K562 (cell line): ENCODE results near the gene FTH1. TPM values are rescaled to one million over a fixed set of nuclear protein-coding genes. Genes with fewer than 3 reads are reported as not detected.

Experiments used
- ATF3 ChIP-seq, 2 experiments: fragments of 450-650 bp in 1 of 2; sonication (generic) in 1 of 2; formaldehyde crosslinking in 1 of 2; IDR thresholded peaks in 1 of 2; conservative IDR thresholded peaks in 1 of 2; 2 replicates each; pipeline versions ENCODE4 v1.6.1 to v1.8.1; 2016 to 2023; ENCODE audit warnings: mild to moderate bottlenecking in 2 of 2, moderate library complexity in 2 of 2, inconsistent platforms in 1 of 2, missing genetic modification reagents in 1 of 2
- CBX8 ChIP-seq: fragments of 200-600 bp; sonication (generic); IDR thresholded peaks from 2 replicates; pipeline ENCODE4 v1.6.1; 2012; ENCODE audit warnings: borderline replicate concordance, mixed run types, low read depth, mild to moderate bottlenecking, moderate library complexity, mixed read lengths, low read length, control low read depth, inconsistent platforms; ENCODE audit not compliant: poor library complexity, severe bottlenecking; ENCODE audit errors: extremely low read depth
- HDGF ChIP-seq: fragments of 450-650 bp; IDR thresholded peaks from 2 replicates; pipeline ENCODE4 v1.6.1; 2016
- HOMEZ ChIP-seq: fragments of 250-450 bp; sonication (Bioruptor Pico); IDR thresholded peaks from 2 replicates; pipeline ENCODE4 v1.4.0; 2020; ENCODE audit warnings: mild to moderate bottlenecking, moderate library complexity
- RAD21 ChIP-seq, 2 experiments: fragments of 250-450 bp in 1 of 2; fragments of 450-650 bp in 1 of 2; sonication (Bioruptor Pico) in 1 of 2; formaldehyde crosslinking in 1 of 2; IDR thresholded peaks in 1 of 2; conservative IDR thresholded peaks in 1 of 2; 2 replicates each; pipeline versions ENCODE4 v1.4.0 to v1.8.0; 2020 to 2022; ENCODE audit warnings: mild to moderate bottlenecking in 2 of 2, moderate library complexity in 1 of 2
- SMARCA5 ChIP-seq: fragments of 450-650 bp; IDR thresholded peaks from 2 replicates; pipeline ENCODE4 v1.6.1; 2016
- polyA plus RNA-seq, 8 experiments: library from polyadenylated mRNA; depleted of rRNA in 4 of 8; stranded (reverse) in 5 of 8; unstranded in 3 of 8; fragments of >200 nt; fragmentation: Nextera tagmentation in 2 of 8; fragmentation: Illumina TruSeq in 1 of 8; extraction: Ambion mirVana in 2 of 8; extraction: Trizol in 1 of 8; gene quantifications; 2 replicates each; pipeline versions ENCODE4 v1.2.1 to v1.2.3, GENCODE V29; 2011 to 2014; ENCODE audit warnings: inconsistent platforms in 1 of 8, missing spikeins in 1 of 8
- total RNA-seq, 7 experiments: library from RNA; depleted of rRNA in 6 of 7; stranded (reverse); fragments of >200 nt in 6 of 7; fragmentation: Illumina TruSeq in 2 of 7; extraction: Trizol in 2 of 7; gene quantifications; 2 replicates each; pipeline versions ENCODE4 v1.2.1 to v1.2.3, GENCODE V29; 2011 to 2021; ENCODE audit warnings: low replicate concordance in 1 of 7
- TF ChIP-seq, protein P1 (sequence below): sonication (generic); formaldehyde crosslinking; IDR thresholded peaks from 2 replicates; pipeline ENCODE4 v1.8.0; 2022; ENCODE audit warnings: mild to moderate bottlenecking, missing genetic modification reagents
- TF ChIP-seq, protein P2 (sequence below), 3 experiments: fragments of 200-800 bp in 1 of 3; sonication (Bioruptor generic) in 1 of 3; sonication (generic) in 1 of 3; formaldehyde crosslinking in 1 of 3; IDR thresholded peaks; 2 replicates each; pipeline versions ENCODE4 v1.6.1 to v1.8.0; 2016 to 2022; ENCODE audit warnings: mild to moderate bottlenecking in 2 of 3, missing compliant biosample characterization in 2 of 3, missing genetic modification characterization in 2 of 3, missing genetic modification reagents in 1 of 3
- TF ChIP-seq, protein P3 (sequence below): fragments of 200-800 bp; sonication (Bioruptor generic); IDR thresholded peaks from 2 replicates; pipeline ENCODE4 v1.6.1; 2016; ENCODE audit warnings: missing genetic modification characterization, missing compliant biosample characterization

Gene FTH1
- total and polyA plus RNA-seq, 9 of the 15 experiments (the other 6 are each of a cell fraction or from before 2014, with no cell fraction given) = 370 to 3,146 (median 802) TPM

- TF ChIP-seq CBX8 (no peak), RAD21 (CRISPR knock-in tag; conservative IDR thresholded peaks at IDR 0.05 in 1 of 2, IDR thresholded peaks at IDR 0.05 in 1 of 2) (no peak), HOMEZ (CRISPR knock-in tag) (no peak), HDGF (no peak), SMARCA5 (peak; percentile 87), ATF3 (IDR thresholded peaks at IDR 0.05) (no peak), ATF3 (CRISPR knock-in tag; conservative IDR thresholded peaks at IDR 0.05) (no peak)
- TF ChIP-seq, protein P1, sequence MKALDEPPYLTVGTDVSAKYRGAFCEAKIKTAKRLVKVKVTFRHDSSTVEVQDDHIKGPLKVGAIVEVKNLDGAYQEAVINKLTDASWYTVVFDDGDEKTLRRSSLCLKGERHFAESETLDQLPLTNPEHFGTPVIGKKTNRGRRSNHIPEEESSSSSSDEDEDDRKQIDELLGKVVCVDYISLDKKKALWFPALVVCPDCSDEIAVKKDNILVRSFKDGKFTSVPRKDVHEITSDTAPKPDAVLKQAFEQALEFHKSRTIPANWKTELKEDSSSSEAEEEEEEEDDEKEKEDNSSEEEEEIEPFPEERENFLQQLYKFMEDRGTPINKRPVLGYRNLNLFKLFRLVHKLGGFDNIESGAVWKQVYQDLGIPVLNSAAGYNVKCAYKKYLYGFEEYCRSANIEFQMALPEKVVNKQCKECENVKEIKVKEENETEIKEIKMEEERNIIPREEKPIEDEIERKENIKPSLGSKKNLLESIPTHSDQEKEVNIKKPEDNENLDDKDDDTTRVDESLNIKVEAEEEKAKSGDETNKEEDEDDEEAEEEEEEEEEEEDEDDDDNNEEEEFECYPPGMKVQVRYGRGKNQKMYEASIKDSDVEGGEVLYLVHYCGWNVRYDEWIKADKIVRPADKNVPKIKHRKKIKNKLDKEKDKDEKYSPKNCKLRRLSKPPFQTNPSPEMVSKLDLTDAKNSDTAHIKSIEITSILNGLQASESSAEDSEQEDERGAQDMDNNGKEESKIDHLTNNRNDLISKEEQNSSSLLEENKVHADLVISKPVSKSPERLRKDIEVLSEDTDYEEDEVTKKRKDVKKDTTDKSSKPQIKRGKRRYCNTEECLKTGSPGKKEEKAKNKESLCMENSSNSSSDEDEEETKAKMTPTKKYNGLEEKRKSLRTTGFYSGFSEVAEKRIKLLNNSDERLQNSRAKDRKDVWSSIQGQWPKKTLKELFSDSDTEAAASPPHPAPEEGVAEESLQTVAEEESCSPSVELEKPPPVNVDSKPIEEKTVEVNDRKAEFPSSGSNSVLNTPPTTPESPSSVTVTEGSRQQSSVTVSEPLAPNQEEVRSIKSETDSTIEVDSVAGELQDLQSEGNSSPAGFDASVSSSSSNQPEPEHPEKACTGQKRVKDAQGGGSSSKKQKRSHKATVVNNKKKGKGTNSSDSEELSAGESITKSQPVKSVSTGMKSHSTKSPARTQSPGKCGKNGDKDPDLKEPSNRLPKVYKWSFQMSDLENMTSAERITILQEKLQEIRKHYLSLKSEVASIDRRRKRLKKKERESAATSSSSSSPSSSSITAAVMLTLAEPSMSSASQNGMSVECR (CRISPR knock-in tag) = peak; percentile 92; the same call in 1 of the 2 replicates
- TF ChIP-seq, protein P2, sequence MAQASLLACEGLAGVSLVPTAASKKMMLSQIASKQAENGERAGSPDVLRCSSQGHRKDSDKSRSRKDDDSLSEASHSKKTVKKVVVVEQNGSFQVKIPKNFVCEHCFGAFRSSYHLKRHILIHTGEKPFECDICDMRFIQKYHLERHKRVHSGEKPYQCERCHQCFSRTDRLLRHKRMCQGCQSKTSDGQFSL (CRISPR knock-in tag; IDR thresholded peaks at IDR 0.05) = peak; percentile 89
- TF ChIP-seq, protein P2 (tag; IDR thresholded peaks at IDR 0.05) = peak in 1 of 2 experiments; percentile 77; a peak in 2 of 4 replicates
- TF ChIP-seq, protein P3, sequence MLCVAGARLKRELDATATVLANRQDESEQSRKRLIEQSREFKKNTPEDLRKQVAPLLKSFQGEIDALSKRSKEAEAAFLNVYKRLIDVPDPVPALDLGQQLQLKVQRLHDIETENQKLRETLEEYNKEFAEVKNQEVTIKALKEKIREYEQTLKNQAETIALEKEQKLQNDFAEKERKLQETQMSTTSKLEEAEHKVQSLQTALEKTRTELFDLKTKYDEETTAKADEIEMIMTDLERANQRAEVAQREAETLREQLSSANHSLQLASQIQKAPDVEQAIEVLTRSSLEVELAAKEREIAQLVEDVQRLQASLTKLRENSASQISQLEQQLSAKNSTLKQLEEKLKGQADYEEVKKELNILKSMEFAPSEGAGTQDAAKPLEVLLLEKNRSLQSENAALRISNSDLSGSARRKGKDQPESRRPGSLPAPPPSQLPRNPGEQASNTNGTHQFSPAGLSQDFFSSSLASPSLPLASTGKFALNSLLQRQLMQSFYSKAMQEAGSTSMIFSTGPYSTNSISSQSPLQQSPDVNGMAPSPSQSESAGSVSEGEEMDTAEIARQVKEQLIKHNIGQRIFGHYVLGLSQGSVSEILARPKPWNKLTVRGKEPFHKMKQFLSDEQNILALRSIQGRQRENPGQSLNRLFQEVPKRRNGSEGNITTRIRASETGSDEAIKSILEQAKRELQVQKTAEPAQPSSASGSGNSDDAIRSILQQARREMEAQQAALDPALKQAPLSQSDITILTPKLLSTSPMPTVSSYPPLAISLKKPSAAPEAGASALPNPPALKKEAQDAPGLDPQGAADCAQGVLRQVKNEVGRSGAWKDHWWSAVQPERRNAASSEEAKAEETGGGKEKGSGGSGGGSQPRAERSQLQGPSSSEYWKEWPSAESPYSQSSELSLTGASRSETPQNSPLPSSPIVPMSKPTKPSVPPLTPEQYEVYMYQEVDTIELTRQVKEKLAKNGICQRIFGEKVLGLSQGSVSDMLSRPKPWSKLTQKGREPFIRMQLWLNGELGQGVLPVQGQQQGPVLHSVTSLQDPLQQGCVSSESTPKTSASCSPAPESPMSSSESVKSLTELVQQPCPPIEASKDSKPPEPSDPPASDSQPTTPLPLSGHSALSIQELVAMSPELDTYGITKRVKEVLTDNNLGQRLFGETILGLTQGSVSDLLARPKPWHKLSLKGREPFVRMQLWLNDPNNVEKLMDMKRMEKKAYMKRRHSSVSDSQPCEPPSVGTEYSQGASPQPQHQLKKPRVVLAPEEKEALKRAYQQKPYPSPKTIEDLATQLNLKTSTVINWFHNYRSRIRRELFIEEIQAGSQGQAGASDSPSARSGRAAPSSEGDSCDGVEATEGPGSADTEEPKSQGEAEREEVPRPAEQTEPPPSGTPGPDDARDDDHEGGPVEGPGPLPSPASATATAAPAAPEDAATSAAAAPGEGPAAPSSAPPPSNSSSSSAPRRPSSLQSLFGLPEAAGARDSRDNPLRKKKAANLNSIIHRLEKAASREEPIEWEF (CRISPR knock-in tag) = no peak
Measured at GRCh38 chr11:61917334-61918109, 49.9 kb downstream of the FTH1 start, which contains the start of gene RAB3IL1 (continued).
